ENCODE data around the gene YY1.

Gene YY1

DNA sequence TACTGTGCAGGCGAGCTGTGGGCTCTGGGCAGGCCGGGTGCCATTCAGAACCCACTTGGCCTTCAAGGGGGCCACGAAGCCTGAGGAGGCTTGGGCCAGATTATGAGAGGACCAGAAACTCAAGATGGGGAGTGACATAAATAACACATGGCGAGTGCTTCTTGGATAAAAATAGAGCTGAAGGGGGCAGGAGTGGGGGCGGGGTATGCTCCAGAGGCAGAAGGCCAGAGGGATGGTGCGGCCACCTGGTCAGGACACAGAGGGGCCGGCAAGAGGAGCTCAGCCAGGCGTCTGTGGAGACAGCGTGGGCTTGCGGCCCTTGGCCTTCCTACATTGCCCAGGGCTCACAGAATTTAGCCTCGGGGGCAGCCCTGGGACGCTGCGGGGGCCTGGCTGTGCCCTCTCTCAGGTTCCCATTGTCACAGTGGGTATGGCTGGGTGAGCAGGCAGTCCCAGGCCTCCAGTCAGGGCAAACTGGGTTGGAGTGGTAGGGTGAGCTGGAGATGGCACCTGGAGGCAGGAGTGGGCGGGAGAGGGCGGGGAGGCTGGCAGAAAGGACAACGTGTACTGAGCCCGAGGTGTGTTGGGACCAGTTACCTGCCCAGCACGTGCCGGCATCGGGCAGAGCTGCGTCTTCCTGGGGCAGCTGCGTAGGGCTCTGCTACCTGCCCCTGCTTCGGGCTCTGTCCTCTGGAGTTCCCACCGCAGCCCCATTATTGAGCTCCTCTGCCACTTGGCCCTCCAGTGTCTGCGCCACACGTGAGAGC, 74.7 kb downstream of the YY1 start:
- DNase-seq (ENCODE audit: low read depth), result no peak

DNA sequence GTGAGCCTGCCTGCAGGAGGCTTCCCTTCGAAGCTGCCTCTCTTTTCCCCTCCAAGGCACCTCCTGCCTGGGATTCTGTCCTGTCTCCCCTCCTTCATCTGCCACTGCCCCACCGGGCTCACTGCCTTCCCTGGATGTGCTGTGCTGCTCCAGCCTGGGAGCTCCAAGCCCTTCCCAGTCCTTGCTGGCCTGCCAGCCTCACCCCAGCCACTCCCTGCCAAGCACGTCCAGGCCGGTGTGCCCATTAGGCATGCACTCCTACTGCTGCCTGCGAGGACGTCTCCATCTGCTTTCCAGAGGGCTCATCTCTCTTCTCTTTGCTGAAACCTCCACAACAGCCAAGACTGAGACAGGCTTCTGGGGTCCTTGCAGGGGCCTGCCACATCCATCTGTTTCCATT, 75.8 kb downstream of the YY1 start:
- no peak for DNase-seq (ENCODE audit: low read depth)

DNA sequence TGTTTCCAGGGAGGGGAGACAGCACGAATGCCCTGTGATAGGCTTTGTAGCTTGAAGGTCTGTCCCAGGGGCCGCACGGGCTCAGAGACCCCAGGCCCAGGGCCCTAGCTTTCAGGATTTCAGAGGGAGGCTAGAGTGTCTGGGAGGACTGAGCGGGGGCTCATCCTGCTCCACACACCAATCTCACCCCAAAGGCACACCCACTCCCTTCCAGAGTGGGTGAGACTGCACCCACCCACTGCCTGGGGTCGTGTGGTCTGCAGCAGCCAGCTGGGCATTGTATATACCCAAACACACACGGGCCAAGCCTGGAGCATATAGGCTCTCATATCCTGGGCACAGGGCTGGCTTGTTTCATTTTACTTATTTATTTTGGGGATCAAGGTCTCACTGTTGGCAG, 78.4 kb downstream of the YY1 start:
- no peak for DNase-seq (ENCODE audit: low read depth)

DNA sequence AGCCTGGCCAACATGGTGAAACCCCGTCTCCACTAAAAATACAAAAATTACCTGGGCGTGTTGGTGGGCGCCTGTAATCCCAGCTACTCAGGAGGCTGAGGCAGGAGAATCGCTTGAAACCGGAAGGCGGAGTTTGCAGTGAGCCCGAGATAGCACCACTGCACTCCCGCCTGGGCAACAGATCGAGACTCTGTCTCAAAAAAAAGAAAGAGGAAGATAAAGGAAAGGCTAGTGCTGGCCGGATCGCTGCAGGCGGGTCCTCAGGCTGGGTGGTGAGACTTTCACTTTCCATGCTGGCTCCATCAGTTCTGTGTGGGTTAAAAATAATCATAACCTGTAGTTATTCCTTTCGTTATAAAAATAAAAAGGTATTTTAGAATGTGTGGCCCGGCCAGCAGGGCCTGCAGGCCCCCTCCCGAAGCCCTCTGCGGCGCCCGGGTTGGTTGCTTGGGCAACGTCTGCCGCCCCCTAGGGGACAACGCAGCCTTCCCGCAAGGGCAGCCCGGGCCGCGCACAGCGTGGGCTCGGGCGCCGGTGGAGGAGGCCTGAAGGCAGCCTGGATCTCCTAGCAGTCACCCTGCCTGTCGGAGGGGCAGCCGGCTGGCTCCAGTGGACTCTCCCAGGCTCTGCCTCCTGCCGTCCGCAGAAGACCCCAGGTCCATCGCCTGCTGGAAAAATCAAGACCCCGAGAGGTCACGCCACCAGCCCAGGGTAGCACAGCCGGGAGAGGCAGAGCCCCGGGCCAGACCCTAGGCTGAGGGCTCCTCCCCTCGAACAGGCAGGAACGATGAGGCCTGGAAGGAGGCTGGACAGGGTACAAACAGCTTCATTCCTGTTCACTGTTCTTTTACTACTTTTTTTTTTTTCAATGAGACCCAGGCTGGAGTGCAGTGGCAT, 79.2 kb downstream of the YY1 start:
- peak; percentile 51 for DNase-seq (ENCODE audit: low read depth)

DNA sequence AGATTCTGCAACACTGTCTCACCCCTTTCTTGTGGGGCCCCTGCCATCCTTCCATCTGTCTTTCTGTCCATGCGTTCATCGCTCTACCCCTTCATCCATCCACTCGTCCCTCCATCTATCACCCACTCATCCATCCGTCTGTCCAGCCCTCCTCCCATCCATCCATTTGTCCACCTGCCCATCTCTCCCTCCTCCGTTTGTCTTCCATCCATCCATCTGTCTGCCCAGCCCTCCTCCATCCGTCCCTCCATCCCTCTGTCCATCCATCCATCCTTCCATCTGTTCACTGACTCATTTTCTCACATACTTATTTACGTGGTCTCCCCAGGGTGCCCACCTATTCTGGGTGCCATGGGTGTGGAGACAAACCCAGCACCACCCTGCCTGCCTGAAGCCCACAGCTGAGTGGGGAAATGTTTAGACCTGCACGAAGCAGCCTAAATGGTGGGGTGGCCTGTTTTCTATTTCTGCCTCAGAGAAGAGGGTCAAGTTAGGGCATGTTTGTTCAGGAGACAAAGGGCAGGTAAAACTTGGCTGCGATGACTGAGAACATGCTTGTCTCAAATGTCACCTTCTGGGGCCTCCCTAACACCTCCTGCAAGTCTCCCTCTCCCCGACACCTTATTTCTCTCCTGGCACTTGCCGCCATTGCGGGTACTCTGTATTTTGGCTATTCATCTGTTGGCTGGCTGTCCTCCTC, 81.4 kb downstream of the YY1 start:
- DNase-seq (ENCODE audit: low read depth), result no peak

- DNase-seq (ENCODE audit: low read depth), result no peak
Observed at GRCh38 chr14:100321473-100322137, 82.7 kb downstream of the YY1 start.

DNA sequence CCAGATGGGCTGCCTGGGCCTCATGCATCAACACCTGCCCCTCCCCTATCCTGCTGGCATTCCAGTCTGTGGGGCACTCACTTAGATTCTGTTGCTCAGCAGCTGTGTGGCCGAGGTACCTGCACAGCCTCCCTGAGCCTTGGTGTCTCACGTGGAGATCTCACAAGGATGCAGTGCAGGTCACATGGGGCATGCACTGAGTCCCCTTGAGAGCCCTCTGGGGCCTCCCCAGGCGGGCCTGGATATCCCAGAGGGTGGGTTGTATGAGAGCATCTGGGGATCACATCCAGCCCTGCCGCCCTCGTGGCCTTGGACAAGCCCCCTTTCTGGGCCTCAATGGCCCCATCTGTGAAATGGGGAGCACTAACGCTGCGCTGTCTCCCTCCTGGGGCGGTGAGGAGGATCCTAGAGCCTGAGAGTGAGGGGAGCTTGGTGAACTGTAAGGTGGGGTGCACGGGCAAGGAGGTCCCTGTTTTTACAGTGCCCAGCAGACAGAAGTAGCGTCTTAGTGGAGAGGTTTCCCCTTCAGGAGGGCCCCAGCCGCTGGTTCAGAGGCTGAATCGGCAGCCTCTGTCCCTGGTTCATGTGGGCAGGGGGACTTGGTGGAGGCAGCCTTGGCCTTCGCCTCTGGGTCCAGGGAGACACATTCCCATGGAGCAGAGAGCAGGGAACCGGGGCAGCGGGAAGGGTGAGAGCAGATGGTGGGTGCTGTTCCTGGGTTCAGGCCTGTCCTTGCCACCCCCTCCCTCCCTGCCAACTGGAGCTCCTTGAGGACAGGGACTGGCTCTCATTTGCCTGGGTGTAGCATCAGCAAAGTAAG, 83.4 kb downstream of the YY1 start:
- no peak for DNase-seq (ENCODE audit: low read depth)

- DNase-seq (ENCODE audit: low read depth), result no peak
Observed at GRCh38 chr14:100323121-100323941, 84.4 kb downstream of the YY1 start, which contains the start of gene SLC25A47. TSS of gene SLC25A47 (plus strand) at chr14:100323339. CDS start at chr14:100323415, 76 bp downstream.

DNA sequence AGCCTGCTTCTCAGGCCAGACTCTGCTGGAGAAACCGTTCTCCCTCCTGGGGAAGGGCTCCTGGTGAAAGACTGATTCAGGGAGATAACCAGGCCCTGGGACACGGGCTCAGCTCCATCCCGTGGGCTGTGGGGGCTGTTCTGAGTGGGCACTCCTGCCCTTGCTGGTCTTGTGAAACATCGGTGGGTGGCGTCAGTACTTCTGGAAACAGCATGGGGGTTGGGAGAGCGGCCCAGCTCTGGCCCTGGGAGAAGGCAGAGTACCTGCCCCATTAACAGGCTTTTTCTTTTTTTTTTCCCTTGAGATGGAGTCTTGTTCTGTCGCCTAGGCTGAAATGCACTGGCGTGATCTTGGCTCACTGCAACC, 85.0 kb downstream of the YY1 start:
- no peak for DNase-seq (ENCODE audit: low read depth)

DNA sequence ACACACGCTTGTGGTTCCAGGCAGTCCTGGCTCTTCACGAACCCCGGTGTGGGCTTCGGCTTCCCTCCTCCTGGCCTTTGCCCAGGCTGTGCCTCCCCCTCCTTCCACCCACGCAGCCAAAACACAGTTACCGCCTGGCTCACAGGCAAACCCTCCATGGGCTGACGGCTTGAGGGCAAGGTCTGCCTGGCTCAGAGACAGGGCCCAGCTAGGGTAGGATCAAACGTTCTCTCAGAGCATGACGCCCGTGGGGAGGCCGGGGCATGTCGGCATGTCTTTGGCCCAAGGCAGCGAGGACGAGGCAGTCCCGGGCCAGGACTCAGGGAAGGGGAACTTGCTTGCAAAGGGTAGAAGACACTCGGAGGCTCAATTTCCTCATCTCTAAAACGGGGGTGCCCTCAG, 86.3 kb downstream of the YY1 start:
- DNase-seq (ENCODE audit: low read depth), result no peak

- DNase-seq (ENCODE audit: low read depth), result no peak
Observed at GRCh38 chr14:100325958-100326357, 87.0 kb downstream of the YY1 start.

DNA sequence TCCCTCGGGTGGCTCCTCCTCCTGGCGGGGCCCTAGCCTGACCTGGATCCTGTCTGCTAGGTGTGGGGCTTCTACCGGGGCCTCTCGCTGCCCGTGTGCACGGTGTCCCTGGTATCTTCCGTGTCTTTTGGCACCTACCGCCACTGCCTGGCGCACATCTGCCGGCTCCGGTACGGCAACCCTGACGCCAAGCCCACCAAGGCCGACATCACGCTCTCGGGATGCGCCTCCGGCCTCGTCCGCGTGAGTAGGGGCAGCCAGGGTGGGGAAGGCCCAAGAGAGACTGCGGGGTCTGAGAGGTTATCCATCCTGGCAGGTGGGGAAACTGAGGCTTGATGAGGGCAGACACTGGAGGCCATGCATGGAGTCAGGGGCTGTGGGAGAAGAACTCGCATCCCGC, 88.2 kb downstream of the YY1 start:
- no peak for DNase-seq (ENCODE audit: low read depth)

GRCh38 chr14:100328495-100329163, 89.7 kb downstream of the YY1 start:
- no peak for DNase-seq (ENCODE audit: low read depth)

DNA sequence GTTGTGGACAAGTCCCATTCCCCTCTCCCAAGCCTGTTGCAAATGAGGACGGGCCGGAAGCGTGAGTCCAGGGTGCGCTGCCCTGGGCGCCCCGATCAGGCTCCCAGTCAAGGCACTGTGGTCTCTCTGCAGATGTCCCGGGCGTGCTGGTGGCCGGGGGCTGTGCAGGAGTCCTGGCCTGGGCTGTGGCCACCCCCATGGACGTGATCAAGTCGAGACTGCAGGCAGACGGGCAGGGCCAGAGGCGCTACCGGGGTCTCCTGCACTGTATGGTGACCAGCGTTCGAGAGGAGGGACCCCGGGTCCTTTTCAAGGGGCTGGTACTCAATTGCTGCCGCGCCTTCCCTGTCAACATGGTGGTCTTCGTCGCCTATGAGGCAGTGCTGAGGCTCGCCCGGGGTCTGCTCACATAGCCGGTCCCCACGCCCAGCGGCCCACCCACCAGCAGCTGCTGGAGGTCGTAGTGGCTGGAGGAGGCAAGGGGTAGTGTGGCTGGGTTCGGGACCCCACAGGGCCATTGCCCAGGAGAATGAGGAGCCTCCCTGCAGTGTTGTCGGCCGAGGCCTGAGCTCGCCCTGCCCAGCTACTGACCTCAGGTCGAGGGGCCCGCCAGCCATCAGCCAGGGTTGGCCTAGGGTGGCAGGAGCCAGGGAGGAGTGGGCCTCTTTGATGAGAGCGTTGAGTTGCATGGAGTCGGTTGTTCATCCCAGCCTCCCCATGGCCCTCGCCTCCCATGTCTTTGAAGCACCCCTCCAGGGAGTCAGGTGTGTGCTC, 90.5 kb downstream of the YY1 start:
- no peak for DNase-seq (ENCODE audit: low read depth)

DNA sequence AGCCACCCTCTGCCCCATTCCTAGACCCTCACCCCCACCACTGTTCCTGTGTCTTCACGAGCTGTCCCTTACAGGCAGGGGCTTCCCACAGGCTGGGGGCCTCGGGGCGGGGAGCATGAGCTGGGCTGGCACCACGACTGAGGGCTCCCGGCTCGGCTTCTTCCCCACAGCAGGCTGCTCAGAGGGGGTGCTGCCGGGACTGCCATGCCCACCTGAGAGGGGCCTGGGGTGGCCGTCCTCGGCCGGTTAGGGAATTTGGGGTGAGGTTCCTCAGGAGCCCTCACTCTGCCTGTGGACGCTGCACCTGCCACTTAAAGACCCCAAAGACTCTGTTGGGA, 91.0 kb downstream of the YY1 start:
- no peak for DNase-seq (ENCODE audit: low read depth)

DNA sequence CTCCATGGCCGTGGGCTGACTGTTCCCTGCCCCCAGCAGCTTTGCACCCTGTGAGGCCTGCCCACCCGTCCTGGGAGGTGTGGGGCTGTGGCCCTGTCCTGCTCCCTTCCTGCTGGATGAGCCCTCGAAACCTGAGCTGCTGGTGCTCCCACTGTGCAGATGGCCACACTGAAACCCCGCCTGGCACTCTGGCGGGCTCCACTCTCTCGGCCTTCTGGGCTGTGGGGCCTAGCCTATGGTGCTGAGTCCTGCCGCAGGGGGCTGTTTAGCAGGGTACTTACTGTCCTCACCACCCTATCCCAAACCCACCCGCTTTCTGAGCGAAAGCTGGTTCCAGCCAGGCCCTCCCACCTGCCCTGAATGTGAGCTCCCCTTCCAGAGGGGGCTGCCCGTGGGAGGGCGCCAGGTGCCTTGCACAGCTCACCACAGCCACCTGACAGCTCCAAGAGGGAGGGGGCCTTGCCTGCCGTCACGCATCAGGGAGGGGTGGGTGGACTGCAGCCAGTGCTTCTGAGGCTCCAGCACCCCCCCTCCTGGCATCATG, 91.5 kb downstream of the YY1 start:
- no peak for DNase-seq (ENCODE audit: low read depth)

GRCh38 chr14:100332071-100332639, 93.2 kb downstream of the YY1 start:
- DNase-seq (ENCODE audit: low read depth), result no peak

Data from iris pigment epithelial cell (primary cell).